Stimulated activated CD4-positive, alpha-beta T cell treated with anti-CD3 and anti-CD28 coated beads, Interleukin-2, amount 100 ng/mL, for 4 hours (primary cell): ENCODE data around the gene CHSY1.
A peak's percentile ranks its signal among the peaks of the same experiment; 100 is the strongest.
"Not testable (repeated sequence)": the region's sequence is repeated elsewhere in the genome, so short reads cannot be mapped to it uniquely, and the experiment has no call there.

ENCODE experiments used
- DNase-seq: peaks from one replicate; pipeline ENCODE4 v3.0.0-alpha.2; 2020; ENCODE audit warnings: low read depth

The CHSY1 gene, protein sequence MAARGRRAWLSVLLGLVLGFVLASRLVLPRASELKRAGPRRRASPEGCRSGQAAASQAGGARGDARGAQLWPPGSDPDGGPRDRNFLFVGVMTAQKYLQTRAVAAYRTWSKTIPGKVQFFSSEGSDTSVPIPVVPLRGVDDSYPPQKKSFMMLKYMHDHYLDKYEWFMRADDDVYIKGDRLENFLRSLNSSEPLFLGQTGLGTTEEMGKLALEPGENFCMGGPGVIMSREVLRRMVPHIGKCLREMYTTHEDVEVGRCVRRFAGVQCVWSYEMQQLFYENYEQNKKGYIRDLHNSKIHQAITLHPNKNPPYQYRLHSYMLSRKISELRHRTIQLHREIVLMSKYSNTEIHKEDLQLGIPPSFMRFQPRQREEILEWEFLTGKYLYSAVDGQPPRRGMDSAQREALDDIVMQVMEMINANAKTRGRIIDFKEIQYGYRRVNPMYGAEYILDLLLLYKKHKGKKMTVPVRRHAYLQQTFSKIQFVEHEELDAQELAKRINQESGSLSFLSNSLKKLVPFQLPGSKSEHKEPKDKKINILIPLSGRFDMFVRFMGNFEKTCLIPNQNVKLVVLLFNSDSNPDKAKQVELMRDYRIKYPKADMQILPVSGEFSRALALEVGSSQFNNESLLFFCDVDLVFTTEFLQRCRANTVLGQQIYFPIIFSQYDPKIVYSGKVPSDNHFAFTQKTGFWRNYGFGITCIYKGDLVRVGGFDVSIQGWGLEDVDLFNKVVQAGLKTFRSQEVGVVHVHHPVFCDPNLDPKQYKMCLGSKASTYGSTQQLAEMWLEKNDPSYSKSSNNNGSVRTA

GRCh38 chr15:101251830-101252820 lies at the start of gene CHSY1:
Gene CHSY1, minus strand, starts transcription at chr15:101252048. Its CDS starts 592 bp downstream, at chr15:101251456.
- peak; percentile 78 for DNase-seq

DNA sequence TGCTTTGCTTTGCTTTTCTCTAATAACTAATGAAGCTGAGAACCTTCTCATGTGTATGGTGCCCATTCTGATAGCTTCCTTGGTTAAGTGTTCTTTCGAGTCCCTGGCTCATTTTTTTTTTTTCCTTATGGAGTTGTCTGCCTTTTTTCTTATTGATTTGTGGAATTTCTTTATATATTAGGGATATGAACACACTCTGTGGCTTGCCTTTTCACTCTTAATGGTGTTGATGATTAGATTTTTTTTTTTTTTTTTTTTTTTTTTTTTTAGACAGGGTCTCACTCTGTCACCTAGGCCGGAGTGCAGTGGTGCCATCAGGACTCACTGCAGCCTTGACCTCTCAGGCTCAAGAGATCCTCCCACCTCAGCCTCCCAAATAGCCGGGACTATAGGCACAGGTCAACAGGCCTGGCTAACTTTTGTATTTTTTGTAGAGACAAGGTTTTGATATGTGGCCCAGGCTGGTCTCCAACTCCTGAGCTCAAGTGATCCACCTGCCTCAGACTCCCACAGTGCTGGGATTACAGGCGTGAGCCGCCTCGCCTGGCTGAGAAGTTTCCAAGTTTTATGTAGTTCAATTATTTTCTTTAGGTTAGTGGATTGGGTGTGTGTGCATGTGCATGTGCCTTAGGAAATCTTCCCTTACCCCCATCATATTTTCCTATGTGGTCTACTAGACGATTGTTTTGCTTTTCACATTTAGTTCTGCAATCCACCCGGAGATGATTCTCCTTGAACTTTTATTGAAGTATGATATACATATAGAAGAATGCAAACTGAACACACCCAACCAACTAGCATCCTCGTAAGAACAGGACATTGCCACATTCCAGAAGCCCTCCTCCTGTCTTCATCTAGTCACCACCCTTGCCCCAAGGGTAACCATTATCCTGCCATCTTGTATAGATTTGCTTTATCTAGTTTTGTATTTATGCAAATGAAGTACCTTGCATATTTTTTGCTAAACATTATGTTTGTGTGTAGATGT lies 44.9 kb upstream of the CHSY1 start:
- DNase-seq: no peak

GRCh38 chr15:101295607-101296161 lies 43.8 kb upstream of the CHSY1 start:
- peak; percentile 8 for DNase-seq

GRCh38 chr15:101294731-101295606 lies 43.1 kb upstream of the CHSY1 start, which contains the start of gene SNRPA1:
Gene SNRPA1, minus strand, starts transcription at chr15:101295248. Its CDS starts 70 bp downstream, at chr15:101295178.
- peak; percentile 97 for DNase-seq

GRCh38 chr15:101293122-101293521 lies 41.3 kb upstream of the CHSY1 start:
- DNase-seq: no peak

DNA sequence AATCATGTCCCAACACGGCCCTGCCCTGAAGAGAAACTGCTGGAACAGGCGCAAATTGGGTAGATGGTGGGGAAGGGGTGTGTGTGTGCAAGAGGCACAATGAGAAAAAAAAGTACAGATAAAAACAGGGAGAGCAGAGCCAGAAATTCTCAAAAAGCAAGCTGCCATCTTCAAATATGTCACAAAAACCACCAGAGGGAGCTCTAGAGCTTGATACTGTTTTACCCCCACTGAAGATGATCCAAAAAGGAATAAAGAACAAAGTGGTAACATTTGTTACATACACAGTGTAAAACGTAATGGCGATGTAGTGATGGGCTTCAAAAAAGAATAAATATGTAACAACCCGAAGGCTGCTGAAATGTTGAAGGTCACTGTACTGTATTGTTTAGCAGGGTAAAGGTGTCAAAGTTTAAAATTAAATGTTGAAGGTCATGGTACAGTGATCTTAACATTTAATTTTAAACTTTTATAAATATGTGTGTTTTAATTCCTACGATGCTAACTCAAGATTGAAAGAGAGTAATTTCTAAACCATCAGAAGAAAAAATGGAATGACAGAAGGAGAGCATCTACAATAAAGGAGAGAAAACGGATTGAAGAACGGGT lies 37.2 kb upstream of the CHSY1 start:
- DNase-seq: no peak

- not testable (repeated sequence) for DNase-seq
Measured at GRCh38 chr15:101287342-101287741, 35.5 kb upstream of the CHSY1 start.

DNA sequence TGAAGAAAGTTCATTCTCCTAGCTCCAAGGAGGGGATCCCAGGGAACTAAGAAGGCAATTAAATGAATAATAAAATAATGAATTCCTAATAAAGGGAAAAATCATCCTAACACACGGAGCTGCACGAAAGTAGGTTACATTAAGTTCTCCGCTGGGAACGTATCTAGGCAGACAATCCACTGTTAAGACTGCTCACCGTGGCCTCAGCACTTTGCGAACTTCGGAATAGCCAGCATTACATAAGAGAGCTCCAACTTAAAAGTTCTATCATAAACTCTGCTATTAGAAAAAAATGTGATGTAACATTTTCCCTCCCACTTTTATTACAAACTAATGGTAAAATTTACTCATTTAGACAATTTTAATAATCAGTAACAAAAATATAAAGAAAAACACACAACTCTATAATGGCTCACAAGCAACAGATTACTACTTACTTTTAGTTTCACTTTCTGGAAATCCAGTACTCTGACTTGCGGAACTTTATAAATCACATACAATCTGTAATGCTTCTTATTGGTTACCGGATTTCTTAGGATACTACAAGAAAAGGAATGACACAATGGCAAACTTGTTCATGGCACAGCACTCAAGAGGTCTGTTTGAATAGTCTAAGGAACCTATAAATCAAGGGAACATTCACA lies 34.7 kb upstream of the CHSY1 start:
- no peak for DNase-seq

GRCh38 chr15:101283931-101284330 lies 32.1 kb upstream of the CHSY1 start:
- no peak for DNase-seq

- no peak for DNase-seq
Measured at GRCh38 chr15:101280007-101280406, 28.2 kb upstream of the CHSY1 start.

GRCh38 chr15:101277943-101278564 lies 26.2 kb upstream of the CHSY1 start:
- no peak for DNase-seq

GRCh38 chr15:101277038-101277822 lies 25.4 kb upstream of the CHSY1 start, which contains the start of gene SELENOS:
Gene SELENOS, minus strand, starts transcription at chr15:101277485. Its CDS starts 68 bp downstream, at chr15:101277417.
- DNase-seq: peak; percentile 81

DNA sequence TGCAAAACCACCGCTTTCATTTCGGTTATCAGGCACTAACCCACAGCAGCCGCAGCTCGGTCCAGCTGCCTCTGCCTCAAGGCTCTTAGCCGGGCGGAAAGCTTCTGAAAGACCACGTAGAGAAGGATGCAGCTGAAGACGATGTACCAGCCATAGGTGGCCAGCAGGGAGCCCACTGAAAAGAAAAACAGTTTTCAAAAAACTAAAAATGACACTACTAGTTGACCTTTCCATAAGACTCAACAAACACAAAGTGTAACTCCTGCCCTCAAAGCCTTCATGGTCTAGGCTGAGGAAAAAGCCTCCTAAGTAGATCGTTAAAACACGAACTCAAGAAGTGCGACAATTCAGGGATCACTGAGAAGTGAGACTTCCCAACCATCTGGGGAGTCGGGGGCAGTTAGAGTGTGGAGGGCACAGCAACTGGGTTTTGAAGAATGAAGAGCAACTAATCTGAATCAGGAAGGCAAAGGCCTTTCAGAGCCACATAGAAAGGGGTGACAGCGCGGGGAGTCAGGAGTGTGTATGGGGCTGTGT lies 24.7 kb upstream of the CHSY1 start:
- DNase-seq: no peak

DNA sequence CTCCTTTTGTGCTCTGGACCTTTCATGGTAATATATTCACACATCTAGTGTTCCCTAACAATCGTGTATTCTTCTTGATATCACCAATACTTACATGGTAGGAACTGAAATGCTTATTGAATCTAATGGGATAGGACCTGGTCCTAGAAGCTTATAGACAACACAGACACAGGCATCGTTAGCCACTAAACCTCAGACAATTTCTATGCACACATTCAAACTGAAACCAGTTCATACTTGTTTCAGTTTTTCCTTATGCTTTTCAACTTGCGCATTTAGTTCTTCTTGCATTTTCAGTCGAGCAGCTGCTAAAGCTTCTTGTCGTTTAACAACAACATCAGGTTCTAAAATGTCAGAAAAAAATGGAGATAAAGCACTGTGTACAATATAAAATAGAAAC lies 23.2 kb upstream of the CHSY1 start:
- no peak for DNase-seq

GRCh38 chr15:101273534-101273933 lies 21.7 kb upstream of the CHSY1 start:
- DNase-seq: no peak

GRCh38 chr15:101272584-101272983 lies 20.7 kb upstream of the CHSY1 start:
- DNase-seq: no peak
